ENCODE measurements around the gene IRGQ.

IRGQ gene

GRCh38 chr19:43553656-43554055 is 42.3 kb downstream of the IRGQ start:
- no peak overlapping the region for H2BK5ac ChIP-seq (ENCODE audit: low read depth, low read length, poor library complexity)
- no peak overlapping the region for H3K23ac ChIP-seq (ENCODE audit: low read length)
- H3K27me3 ChIP-seq (ENCODE audit: insufficient read depth, low read length) = no peaks in the 10 kb centered on the region
- no peak overlapping the region for H2AK5ac ChIP-seq (ENCODE audit: low read length)
- no peak overlapping the region for H3K18ac ChIP-seq (ENCODE audit: low read length)
- no peak overlapping the region for H3K4me2 ChIP-seq (ENCODE audit: low read length)
- no peaks in the 10 kb centered on the region for H3K79me2 ChIP-seq (ENCODE audit: control insufficient read depth, insufficient read depth, low read length, poor library complexity)
- peaks cover 45 to 58% of the 10 kb centered on the region in 2 experiments for H3K36me3 ChIP-seq (ENCODE audit: control insufficient read depth in 1 of 2, insufficient read depth in 2 of 2, low read length in 2 of 2)
- no peak overlapping the region for H4K12ac ChIP-seq (ENCODE audit: low read depth, low read length)
- no peak overlapping the region for H3K9ac ChIP-seq (ENCODE audit: low read length)
- no peak overlapping the region for H3K4ac ChIP-seq (ENCODE audit: low read depth, low read length)
- H2BK12ac ChIP-seq (ENCODE audit: low read length) = no peak overlapping the region
- no peaks in the 10 kb centered on the region for H3K9me3 ChIP-seq (ENCODE audit: insufficient read depth, low read depth, low read length)
- DNase-seq = no peak
- no peak overlapping the region for H3K4me3 ChIP-seq (ENCODE audit: low read depth, low read length)
- H3K14ac ChIP-seq (ENCODE audit: low read length) = no peak overlapping the region
- WGBS (ENCODE audit: extremely low coverage, insufficient coverage, insufficient read length) = no CpG with 5 or more reads among the region's 4 CpGs
- H4K91ac ChIP-seq (ENCODE audit: low read depth, low read length) = no peak overlapping the region
- no peaks in the 10 kb centered on the region for H3K79me1 ChIP-seq (ENCODE audit: low read length)
- no peak overlapping the region for H2AFZ ChIP-seq (ENCODE audit: insufficient read depth, low read length, poor library complexity)
- H3K4me1 ChIP-seq (ENCODE audit: control insufficient read depth in 1 of 2, insufficient read depth in 2 of 2, low read length in 2 of 2) = no peaks in the 10 kb centered on the region
- no peak overlapping the region for H3K27ac ChIP-seq (ENCODE audit: low read depth, low read length)
- H4K8ac ChIP-seq (ENCODE audit: low read depth, low read length) = no peak overlapping the region
- no peak overlapping the region for H2BK120ac ChIP-seq (ENCODE audit: insufficient read depth, low read length, poor library complexity)

- Histone ChIP-seq H3K36me3 (ENCODE audit: control insufficient read depth in 1 of 2, insufficient read depth in 2 of 2, low read length in 2 of 2) (peaks cover 43 to 56% of the 10 kb centered on the region in 2 experiments), H3K9ac (ENCODE audit: low read length) (no peak overlapping the region), H2BK12ac (ENCODE audit: low read length) (no peak overlapping the region), H3K27me3 (ENCODE audit: insufficient read depth, low read length) (no peaks in the 10 kb centered on the region), H3K14ac (ENCODE audit: low read length) (no peak overlapping the region), H3K79me1 (ENCODE audit: low read length) (no peaks in the 10 kb centered on the region), H3K79me2 (ENCODE audit: control insufficient read depth, insufficient read depth, low read length, poor library complexity) (no peaks in the 10 kb centered on the region), H3K4me1 (ENCODE audit: control insufficient read depth in 1 of 2, insufficient read depth in 2 of 2, low read length in 2 of 2) (no peaks in the 10 kb centered on the region), H3K23ac (ENCODE audit: low read length) (no peak overlapping the region), H3K4me2 (ENCODE audit: low read length) (no peak overlapping the region), H2AFZ (ENCODE audit: insufficient read depth, low read length, poor library complexity) (no peak overlapping the region), H3K27ac (ENCODE audit: low read depth, low read length) (no peak overlapping the region), H2AK5ac (ENCODE audit: low read length) (no peak overlapping the region), H3K4me3 (ENCODE audit: low read depth, low read length) (no peak overlapping the region), H4K91ac (ENCODE audit: low read depth, low read length) (no peak overlapping the region), H4K8ac (ENCODE audit: low read depth, low read length) (no peak overlapping the region), H2BK5ac (ENCODE audit: low read depth, low read length, poor library complexity) (no peak overlapping the region), H3K18ac (ENCODE audit: low read length) (no peak overlapping the region), H4K12ac (ENCODE audit: low read depth, low read length) (no peak overlapping the region), H2BK120ac (ENCODE audit: insufficient read depth, low read length, poor library complexity) (no peak overlapping the region), H3K9me3 (ENCODE audit: insufficient read depth, low read depth, low read length) (no peaks in the 10 kb centered on the region), H3K4ac (ENCODE audit: low read depth, low read length) (no peak overlapping the region)
- no peak for DNase-seq
- WGBS (ENCODE audit: extremely low coverage, insufficient coverage, insufficient read length) = no CpG with 5 or more reads among the region's 3 CpGs
These were observed 43.3 kb downstream of the IRGQ start for GRCh38 chr19:43552616-43553015.

GRCh38 chr19:43552198-43552450 is 43.8 kb downstream of the IRGQ start:
- Histone ChIP-seq H4K8ac (ENCODE audit: low read depth, low read length) (no peak overlapping the region), H3K9ac (ENCODE audit: low read length) (no peak overlapping the region), H3K36me3 (ENCODE audit: control insufficient read depth in 1 of 2, insufficient read depth in 2 of 2, low read length in 2 of 2) (peaks cover 43 to 57% of the 10 kb centered on the region in 2 experiments), H3K4me3 (ENCODE audit: low read depth, low read length) (no peak overlapping the region), H2BK120ac (ENCODE audit: insufficient read depth, low read length, poor library complexity) (no peak overlapping the region), H3K4me1 (ENCODE audit: control insufficient read depth in 1 of 2, insufficient read depth in 2 of 2, low read length in 2 of 2) (no peaks in the 10 kb centered on the region), H3K79me1 (ENCODE audit: low read length) (no peaks in the 10 kb centered on the region), H3K4me2 (ENCODE audit: low read length) (no peak overlapping the region), H3K79me2 (ENCODE audit: control insufficient read depth, insufficient read depth, low read length, poor library complexity) (no peaks in the 10 kb centered on the region), H3K27ac (ENCODE audit: low read depth, low read length) (no peak overlapping the region), H4K91ac (ENCODE audit: low read depth, low read length) (no peak overlapping the region), H3K23ac (ENCODE audit: low read length) (no peak overlapping the region), H3K9me3 (ENCODE audit: insufficient read depth, low read depth, low read length) (no peaks in the 10 kb centered on the region), H3K14ac (ENCODE audit: low read length) (no peak overlapping the region), H3K4ac (ENCODE audit: low read depth, low read length) (no peak overlapping the region), H2AFZ (ENCODE audit: insufficient read depth, low read length, poor library complexity) (no peak overlapping the region), H4K12ac (ENCODE audit: low read depth, low read length) (no peak overlapping the region), H2BK5ac (ENCODE audit: low read depth, low read length, poor library complexity) (no peak overlapping the region), H2AK5ac (ENCODE audit: low read length) (no peak overlapping the region), H3K18ac (ENCODE audit: low read length) (no peak overlapping the region), H2BK12ac (ENCODE audit: low read length) (no peak overlapping the region), H3K27me3 (ENCODE audit: insufficient read depth, low read length) (no peaks in the 10 kb centered on the region)
- DNase-seq = no peak
- no CpG with 5 or more reads among the region's 3 CpGs for WGBS (ENCODE audit: extremely low coverage, insufficient coverage, insufficient read length)

- no peak overlapping the region for H3K4me3 ChIP-seq (ENCODE audit: low read depth, low read length)
- no peak for DNase-seq
- no peak overlapping the region for H3K18ac ChIP-seq (ENCODE audit: low read length)
- H4K8ac ChIP-seq (ENCODE audit: low read depth, low read length) = no peak overlapping the region
- H3K79me2 ChIP-seq (ENCODE audit: control insufficient read depth, insufficient read depth, low read length, poor library complexity) = no peaks in the 10 kb centered on the region
- H3K14ac ChIP-seq (ENCODE audit: low read length) = no peak overlapping the region
- no peak overlapping the region for H3K23ac ChIP-seq (ENCODE audit: low read length)
- no peak overlapping the region for H2BK5ac ChIP-seq (ENCODE audit: low read depth, low read length, poor library complexity)
- no peaks in the 10 kb centered on the region for H3K4me1 ChIP-seq (ENCODE audit: control insufficient read depth in 1 of 2, insufficient read depth in 2 of 2, low read length in 2 of 2)
- no peaks in the 10 kb centered on the region for H3K27me3 ChIP-seq (ENCODE audit: insufficient read depth, low read length)
- WGBS (ENCODE audit: extremely low coverage, insufficient coverage, insufficient read length) = no CpG with 5 or more reads among the region's 23 CpGs
- H3K9ac ChIP-seq (ENCODE audit: low read length) = no peak overlapping the region
- no peak overlapping the region for H3K27ac ChIP-seq (ENCODE audit: low read depth, low read length)
- no peak overlapping the region for H4K12ac ChIP-seq (ENCODE audit: low read depth, low read length)
- no peak overlapping the region for H2AK5ac ChIP-seq (ENCODE audit: low read length)
- no peak overlapping the region for H3K4me2 ChIP-seq (ENCODE audit: low read length)
- no peaks in the 10 kb centered on the region for H3K79me1 ChIP-seq (ENCODE audit: low read length)
- no peaks in the 10 kb centered on the region for H3K9me3 ChIP-seq (ENCODE audit: insufficient read depth, low read depth, low read length)
- H2AFZ ChIP-seq (ENCODE audit: insufficient read depth, low read length, poor library complexity) = no peak overlapping the region
- H4K91ac ChIP-seq (ENCODE audit: low read depth, low read length) = no peak overlapping the region
- H3K36me3 ChIP-seq (ENCODE audit: control insufficient read depth in 1 of 2, insufficient read depth in 2 of 2, low read length in 2 of 2) = peaks cover 46 to 62% of the 10 kb centered on the region in 2 experiments
- no peak overlapping the region for H3K4ac ChIP-seq (ENCODE audit: low read depth, low read length)
- no peak overlapping the region for H2BK12ac ChIP-seq (ENCODE audit: low read length)
- H2BK120ac ChIP-seq (ENCODE audit: insufficient read depth, low read length, poor library complexity) = no peak overlapping the region
These were observed 44.3 kb downstream of the IRGQ start for GRCh38 chr19:43551399-43552197.
